HG02678 (cell line): ENCODE measurements around the gene ABCC4.
"Not testable (repeated sequence)": the region's sequence is repeated elsewhere in the genome, so short reads cannot be mapped to it uniquely, and the experiment has no call there.

Source experiments
- ATAC-seq: cut with Tn5 transposase; IDR thresholded peaks from one replicate; pipeline ENCODE4 v1.9.1; 2021; ENCODE audit warnings: mild to moderate bottlenecking, moderate library complexity; ENCODE audit not compliant: unreplicated experiment

Gene ABCC4

DNA sequence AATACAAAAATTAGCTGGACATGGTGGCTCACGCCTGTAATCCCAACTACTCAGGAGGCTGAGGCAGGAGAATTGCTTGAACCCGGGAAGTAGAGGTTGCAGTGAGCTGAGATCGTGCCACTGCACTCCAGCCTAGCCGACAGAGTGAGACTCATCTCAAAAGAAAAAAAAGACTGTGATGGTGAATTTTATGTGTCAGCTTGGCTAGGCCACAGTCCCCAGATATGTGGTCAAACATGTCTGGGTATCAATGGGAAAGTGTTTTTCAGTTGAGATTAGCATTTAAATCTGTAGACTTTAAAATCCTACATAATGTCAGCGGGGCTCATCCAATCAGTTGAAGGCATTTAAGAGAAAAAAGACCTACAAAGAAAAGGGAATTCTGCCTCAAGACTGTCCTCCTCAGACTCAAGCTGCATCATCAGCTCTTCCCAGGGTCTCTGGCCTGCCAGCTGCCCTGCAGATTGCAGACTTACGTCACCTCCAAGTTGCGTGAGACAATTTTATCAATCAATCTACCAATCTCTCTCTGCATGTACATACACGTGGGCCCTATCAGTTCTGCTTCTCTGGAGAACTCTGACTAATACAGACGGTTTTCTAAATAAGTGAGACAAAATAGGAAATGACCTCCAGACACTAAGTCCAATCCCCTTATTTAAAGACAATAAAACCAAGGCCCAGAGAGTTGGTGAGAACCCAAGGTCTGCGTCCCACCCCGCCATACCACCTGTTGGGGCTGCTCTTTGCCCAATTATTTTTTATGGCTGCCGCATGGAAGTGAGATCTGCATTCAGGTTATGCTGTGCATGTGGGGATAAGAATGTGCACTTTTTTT lies 99.2 kb downstream of the ABCC4 start:
- ATAC-seq, result no peak

DNA sequence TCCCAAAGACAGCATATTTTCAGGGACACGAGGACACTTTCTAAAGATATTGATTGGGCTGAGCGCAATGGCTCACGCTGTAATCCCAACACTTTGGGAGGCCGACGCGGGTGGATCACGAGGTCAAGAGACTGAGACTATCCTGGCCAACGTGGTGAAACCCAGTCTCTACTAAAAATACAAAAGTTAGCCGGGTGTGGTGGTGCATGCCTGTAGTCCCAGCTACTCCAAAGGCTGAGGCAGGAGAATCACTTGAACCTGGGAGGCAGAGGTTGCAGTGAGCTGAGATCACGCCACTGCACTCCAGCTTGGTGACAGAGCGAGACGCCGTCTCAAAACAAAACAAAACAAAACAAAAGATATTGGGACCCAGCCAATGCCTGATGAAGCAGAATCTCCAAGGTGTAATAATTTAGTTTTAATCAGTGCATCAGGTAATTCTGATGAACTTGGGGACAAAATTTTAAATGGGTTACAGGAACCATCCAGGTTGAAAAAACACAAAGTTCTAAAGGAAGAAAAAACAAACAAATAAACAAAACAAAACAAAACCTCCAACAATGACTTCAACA lies 100.8 kb downstream of the ABCC4 start:
- ATAC-seq, result not testable (repeated sequence)

DNA sequence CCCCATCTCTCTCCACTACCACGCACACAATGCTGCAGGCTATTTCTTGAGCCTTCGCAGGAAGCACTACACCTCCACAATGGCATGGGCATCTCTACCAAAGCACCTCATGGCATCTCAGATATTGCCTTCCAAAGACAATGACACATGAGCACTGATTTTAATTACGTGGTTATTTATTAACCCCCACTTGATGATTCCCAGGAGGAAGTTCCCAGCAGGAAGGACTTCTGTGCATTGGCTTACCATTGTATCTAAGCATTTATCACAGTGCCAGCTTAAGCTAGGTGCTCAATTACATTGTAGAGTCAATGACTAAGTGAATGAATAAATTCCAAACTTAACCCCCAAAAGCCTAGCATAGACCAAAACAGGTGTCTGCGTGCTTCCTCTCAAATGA lies 101.4 kb downstream of the ABCC4 start:
- ATAC-seq, result no peak

DNA sequence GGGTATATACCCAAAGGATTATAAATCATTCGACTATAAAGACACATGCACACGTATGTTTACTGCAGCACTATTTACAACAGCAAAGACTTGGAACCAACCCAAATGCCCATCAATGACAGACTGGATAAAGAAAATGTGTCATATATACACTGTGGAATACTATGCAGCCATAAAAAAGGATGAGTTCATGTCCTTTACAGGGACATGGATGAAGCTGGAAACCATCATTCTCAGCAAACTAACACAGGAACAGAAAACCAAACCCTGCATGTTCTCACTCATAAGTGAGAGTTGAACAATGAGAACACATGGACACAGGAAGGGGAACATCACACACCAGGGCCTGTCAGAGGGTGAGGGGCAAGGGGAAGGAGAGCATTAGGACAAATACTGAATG lies 102.6 kb downstream of the ABCC4 start:
- ATAC-seq, result not testable (repeated sequence)

DNA sequence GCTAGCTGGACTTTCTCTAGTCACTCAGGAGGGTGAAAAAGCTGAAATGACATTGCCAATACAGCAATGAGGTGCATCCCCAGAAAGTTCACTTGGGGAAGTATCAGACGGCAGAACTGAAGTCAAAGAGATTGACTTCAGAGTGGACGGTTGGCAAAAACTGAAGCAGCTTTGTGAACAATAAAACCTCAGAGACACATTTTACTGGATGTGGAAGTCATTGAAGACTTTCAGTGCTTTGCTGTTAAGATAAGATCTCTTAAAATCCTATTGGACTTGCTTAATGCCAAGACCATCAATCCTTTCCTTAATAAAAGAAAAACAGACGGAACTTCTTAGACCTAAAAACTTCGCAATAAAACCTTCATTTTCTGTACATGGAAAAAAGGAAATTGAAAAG lies 103.7 kb downstream of the ABCC4 start:
- ATAC-seq, result no peak

DNA sequence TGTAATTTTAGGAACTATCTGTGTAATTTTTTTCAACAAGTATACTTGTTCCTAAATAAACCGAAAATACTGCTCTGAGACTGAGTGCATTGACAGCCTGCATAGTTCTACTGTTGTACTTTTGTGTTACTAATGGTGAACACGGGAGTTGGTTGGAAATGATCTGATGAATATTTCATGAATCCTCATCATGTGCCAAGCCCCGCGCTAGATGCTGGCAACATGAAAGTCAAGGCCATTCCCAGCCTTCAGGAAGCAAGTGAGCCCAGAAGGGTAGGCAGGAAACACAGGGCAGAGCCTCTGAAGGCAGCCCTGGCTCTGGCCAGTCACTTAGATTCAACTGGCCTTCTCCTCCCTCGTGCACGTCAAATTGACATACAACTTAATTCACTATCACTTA lies 106.1 kb downstream of the ABCC4 start:
- ATAC-seq, result no peak

DNA sequence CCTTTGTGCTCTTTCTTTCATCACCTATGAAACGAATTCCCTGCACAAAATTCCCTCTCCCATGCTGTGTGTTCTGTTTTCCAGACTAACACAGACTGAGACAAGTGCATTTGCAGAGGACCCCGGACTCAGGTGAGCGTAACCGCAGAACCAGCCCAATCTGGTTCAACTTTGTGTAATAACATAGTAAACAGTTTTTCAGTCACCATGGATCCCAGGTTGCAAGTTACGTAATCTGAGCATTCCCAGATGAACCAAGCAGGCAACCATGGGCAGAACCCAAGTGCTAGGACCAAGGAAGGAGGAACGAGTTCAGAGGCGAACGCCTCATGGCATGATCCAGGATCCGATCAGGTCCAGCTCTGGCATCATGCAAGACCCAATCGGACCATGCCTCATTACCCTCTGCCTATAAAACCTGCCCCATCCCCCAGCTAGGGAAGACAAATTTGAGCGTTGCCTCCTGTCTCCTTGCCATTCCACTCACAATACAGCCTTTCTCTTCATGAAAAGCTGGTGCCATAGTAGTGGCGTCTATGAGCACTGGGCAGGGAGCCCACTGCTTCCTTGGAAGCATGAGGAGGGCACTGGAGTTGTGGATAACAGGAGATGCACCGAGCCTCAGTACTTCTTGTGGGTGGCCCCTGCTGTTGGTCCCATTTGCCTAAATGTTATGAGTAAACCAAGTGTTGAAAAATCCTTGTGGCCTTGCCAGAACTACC lies 107.6 kb downstream of the ABCC4 start:
- no peak for ATAC-seq

DNA sequence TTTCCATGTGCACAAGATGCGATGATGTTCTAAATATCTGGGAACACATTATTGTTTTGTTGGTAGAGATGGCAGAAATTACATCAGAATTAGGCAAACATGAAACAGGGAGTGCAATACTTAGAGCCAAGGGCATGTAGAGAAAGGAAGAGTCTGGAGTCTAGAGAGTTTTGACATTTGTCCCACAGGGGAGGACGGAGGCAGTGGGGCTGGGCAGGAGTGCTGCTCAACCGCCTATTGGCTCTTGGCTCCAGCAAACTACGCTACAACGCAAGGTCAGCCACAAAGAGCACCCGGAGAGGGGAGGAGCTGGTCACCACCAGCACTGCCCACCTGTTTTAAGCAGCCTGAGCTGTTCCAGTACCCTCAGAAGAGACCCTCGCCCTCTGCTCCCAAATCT lies 108.3 kb downstream of the ABCC4 start:
- ATAC-seq, result no peak

DNA sequence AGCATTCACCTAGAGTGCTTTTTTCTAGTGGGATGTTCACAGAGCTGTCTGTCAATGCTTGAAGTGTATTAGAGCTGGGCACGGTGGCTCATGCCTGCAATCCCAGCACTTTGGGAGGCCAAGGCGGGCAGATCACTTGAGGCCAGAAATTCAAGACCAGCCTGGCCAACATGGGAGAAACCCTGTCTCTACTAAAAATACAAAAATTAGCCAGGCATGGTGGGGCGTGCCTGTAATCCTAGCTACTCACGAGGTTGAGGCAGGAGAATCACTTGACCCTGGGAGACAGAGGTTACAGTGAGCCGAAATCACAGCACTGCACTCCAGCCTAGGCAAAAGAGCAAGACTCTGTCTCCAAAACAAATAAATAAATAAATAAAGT lies 108.7 kb downstream of the ABCC4 start:
- not testable (repeated sequence) for ATAC-seq

DNA sequence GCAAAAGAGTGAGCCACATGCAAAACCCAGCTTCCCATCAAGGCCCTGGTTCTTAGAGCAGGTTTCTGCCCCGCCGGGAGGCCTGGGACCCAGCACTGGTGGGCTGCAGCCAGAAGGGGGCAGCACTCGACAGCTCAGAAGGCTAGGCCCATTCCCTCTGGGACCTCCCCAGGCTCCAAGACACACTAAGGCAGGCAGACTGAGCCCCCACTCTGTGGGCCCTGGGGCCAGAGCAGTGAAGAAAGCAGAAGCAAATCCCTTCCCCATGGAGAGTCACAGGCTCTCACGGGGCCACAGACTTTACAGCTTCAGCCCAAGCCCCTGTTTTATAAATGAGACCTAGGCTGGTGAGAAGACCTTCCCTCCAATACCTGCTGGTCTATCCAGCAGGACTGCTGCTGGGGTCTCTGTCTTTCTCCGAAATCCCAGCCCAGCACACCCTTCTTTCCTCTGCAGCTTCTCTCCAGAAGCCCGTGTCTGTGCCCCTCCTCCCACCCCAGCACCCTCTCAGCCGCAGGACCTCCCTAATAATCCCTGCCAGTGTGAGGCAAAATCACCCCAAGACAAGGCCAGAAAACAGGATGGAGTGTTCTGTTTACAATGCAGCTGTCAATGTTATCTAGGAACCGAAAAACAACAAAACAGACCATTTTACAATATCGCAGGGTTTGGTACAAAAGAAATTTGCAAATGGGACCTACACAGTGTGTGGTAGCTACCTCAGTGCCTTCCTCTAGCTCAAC lies 109.3 kb downstream of the ABCC4 start:
- peak; percentile 93 for ATAC-seq

DNA sequence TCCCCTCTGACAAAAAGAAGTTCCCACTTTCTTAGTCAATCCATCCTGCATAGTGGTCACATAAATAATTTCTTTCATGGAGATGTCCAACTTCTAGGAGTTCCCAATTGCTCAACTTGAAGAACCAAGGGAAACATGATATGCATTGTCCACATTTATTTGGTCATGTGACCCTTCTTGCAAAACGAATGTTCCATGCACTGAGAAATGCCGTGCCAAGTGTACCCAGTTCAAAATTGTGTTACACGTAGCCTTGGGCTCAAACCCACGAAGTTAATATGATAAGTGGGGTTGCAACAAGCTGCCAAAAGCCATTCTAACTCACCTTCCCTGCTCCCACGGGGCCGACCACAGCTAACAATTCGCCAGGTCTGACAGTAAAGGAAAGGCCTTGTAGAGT lies 113.1 kb downstream of the ABCC4 start:
- no peak for ATAC-seq

DNA sequence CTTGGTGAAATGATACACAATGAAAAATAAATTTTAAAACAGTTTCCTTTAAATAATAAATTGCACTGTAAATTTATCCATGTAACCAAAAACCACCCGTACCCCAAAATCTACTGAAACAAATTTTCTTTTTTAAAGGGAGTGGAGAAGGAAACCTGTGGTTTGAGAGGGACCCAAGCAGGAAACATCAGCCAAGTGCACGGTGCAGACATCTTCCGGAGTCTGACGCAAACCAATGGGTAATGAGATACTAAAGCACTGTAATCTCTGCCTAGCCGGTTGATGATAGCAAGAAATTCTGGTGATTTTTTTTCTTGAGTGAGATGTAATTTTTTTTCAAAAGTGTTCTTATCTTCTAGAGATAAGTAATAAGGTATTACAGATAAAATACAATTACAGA lies 115.4 kb downstream of the ABCC4 start:
- peak; percentile 46 for ATAC-seq

DNA sequence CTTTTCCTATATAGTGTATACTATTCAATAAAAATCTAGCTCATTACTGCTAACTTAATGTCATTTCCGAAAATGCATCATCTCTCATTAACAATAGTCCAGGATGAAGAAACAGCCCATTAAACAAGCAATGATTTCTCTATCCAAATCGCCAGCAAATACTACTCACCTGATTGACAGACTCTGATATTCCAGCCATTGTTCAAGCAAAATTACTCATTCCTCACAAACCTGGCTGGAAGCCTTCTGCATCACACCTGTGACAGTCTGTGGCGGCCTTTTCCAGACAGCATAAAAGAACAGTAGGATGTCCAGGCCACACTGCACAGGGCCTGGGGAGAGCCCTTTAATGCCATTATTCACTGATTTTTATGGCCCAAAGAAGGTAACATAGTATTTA lies 115.9 kb downstream of the ABCC4 start:
- ATAC-seq, result no peak

DNA sequence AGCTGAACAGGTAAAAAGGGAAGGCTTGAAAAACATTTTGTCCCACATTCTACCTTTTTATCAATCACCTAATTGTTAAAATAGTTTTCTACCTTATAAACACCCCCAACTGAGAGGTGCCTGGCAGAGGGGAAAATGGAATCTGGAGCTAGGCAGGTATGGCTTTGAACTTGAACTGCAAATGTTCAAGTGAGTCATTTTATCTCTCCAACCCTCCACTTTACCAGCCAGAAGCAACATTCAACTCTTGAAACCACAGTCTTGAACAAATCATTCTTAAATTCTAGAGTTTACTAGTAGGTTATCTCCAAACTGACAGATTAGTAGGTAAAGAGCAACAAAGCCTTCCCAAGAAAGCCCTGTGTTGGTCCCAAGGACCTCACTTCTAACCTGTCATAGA lies 116.9 kb downstream of the ABCC4 start:
- ATAC-seq, result no peak

DNA sequence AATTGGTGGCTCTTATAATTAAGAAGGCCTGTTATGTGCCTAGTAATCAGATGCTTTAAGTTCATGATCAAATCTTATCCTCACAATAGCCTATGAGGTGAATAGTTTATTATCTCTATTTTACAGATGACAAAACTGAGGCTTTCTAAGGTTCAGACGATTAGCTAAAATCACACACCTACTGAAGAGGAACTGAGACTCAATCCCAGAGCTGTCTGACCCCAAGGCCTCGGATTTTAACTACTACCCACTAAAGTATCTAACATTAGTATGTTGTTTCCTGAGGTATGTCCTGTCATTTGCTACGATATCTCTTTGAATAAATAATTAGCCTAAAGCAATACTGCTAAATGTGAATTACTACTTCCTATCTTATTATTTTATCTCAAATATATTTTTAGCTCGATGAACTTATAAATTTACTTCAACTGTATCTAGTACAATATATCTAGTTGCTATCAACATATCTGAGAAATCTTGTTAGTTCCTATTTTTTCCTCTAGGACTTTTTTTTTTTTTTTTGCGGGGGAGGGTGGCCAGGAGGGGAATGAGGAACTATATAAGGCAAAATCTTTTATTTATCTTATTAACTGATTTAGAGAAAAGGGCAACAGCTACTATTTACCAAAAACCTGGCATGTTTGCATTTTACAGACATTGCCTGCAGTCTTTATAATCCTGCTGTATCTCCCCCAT lies 118.5 kb downstream of the ABCC4 start:
- no peak for ATAC-seq

DNA sequence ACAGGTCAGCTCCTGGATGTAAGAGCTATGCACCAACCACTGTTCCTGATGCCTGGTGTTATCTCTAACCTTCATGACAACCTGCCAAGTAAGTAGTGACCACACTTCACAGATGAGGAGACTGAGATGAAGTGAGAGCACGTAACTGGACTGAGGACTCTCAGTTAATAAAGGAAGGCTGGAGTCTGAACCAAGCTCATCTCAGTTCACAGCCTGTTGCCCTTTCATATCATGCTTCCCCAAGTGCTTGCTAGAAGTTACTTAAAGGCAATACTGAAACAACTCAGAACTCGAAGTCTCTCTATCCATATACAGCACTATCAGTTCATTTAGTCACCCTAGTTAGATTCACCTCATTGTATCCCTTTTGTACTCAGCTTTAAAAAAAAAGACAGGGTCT lies 119.7 kb downstream of the ABCC4 start:
- peak; percentile 70 for ATAC-seq

DNA sequence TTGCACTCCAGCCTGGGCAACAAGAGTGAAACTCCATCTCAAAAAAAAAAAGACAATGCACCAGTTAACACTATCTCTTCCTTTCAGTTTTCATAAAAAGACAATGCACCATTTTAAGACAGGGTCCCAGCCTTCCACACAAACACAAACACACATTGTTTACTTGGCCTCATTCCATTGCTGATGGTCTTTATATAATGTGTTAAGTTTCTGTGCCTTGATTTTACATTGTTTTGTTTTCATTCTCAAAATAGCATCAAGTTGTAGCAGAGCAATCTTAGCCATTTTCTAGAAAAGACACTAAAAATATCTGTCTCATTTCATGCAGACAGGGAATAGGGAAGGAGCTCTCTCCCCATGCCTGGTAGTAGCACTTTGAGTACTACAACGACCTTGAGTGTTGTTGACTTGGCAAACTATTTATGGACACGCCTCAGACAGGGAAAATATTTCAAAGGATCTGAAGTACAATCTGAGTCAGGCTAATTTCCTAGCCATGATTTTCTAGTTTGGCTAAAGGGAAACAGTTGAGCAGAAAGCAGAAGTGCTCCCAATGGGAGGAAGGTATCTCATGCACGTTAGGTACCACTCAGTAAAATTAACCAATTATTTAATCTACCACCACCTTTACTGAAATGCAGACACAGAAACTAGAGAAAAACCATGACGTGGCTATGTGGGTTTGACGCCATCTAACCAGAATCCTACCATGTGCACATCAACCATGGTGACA lies 120.6 kb downstream of the ABCC4 start:
- no peak for ATAC-seq

DNA sequence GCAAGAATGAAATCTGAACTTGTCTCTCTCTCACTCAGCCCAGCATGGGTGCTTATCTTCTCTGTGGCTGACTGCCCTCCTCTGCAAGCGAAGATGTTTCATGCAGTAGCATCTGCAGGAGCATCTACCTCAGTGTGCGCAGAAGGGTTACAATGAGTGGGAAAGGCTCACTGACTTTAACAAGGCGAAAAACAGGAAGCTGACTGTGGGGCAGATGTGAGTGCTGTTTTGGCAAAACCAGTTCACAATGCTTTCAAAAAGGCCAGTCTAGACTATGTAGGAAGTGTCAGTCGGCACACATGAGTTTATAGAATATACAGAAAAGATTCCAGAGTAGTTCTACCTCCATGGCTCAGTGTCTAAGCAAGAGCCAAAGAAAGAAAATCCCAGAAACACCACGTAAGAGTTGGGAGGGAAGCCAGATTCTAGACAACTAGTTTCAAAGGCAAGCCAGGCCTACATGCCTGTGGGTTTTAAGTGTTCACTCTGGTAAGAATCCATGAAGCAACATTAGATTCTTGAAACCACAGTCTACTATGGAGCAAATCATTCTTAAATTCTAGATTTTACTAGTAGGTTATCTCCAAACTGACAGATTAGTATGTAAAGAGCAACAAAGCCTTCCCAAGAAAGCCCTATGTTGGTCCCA lies 124.5 kb downstream of the ABCC4 start:
- ATAC-seq, result no peak

DNA sequence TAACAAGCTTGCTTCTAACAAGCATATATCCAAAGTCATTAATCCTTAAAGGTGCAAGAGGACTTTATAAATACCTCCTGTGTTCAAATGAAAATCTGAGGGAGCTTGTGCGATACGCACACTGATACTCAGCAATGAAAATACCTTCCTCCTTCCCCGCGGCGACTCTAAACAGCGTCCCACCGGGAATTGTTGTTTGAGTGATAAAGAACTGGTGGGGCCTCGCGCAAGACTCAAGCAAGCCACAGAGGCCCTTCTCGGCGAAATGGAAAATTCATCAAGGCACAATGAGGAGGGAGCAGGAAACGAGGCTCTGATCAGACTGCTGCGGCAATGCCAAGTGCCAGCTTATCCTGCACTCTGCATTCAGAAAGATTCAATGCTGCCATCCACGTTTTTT lies 126.7 kb downstream of the ABCC4 start:
- no peak for ATAC-seq

DNA sequence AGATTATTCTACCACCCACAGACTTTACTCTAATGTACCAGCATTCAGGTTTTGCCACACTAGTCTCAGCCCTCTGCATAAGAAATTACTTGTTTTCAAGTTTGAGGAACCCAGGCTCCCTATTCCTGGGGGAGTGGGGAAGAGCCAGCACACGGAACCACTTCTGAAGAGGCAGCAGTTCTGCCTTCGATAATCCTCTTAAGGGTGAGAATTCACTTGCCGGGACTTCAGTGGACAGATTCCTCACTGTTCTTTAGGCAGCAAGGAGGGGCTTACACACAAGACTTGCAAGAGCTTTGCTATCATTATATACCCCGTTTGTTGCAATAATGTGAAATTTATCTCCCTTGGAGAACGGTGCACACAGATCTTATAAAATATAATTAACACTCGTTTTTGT lies 133.1 kb downstream of the ABCC4 start:
- no peak for ATAC-seq
